SH-SY5Y (cell line): ENCODE data around the gene PLXNB3.

Experiments used
- GATA2 ChIP-seq: IDR thresholded peaks from 2 replicates; pipeline ENCODE4 v1.6.1; 2011; ENCODE audit warnings: mild to moderate bottlenecking, low read depth, low read length
- GATA3 ChIP-seq: IDR thresholded peaks from 2 replicates; pipeline ENCODE4 v1.6.1; 2011; ENCODE audit warnings: low read depth, mild to moderate bottlenecking, low read length, moderate library complexity

The PLXNB3 gene

GRCh38 chrX:153800177-153800722 lies 36.2 kb downstream of the PLXNB3 start:
- TF ChIP-seq GATA2, result no peak
- TF ChIP-seq GATA3, result no peak

GRCh38 chrX:153800746-153801145 lies 36.7 kb downstream of the PLXNB3 start:
- TF ChIP-seq GATA3 (no peak), GATA2 (no peak)

- TF ChIP-seq GATA3 (no peak), GATA2 (no peak)
Measured at GRCh38 chrX:153801669-153802068, 37.6 kb downstream of the PLXNB3 start.

- no peak for TF ChIP-seq GATA2
- TF ChIP-seq GATA3, result no peak
Measured at GRCh38 chrX:153802513-153803045, 38.5 kb downstream of the PLXNB3 start.

GRCh38 chrX:153803211-153804099 lies 39.4 kb downstream of the PLXNB3 start:
- TF ChIP-seq GATA2 (no peak), GATA3 (no peak)

GRCh38 chrX:153804100-153804595 lies 40.1 kb downstream of the PLXNB3 start:
- TF ChIP-seq GATA2 (no peak), GATA3 (no peak)

GRCh38 chrX:153804621-153805020 lies 40.6 kb downstream of the PLXNB3 start:
- TF ChIP-seq GATA3 (no peak), GATA2 (no peak)

GRCh38 chrX:153805436-153805835 lies 41.4 kb downstream of the PLXNB3 start:
- TF ChIP-seq GATA2, result no peak
- TF ChIP-seq GATA3, result no peak

GRCh38 chrX:153806999-153807575 lies 43.0 kb downstream of the PLXNB3 start:
- no peak for TF ChIP-seq GATA2
- no peak for TF ChIP-seq GATA3

- TF ChIP-seq GATA3 (no peak), GATA2 (no peak)
Measured at GRCh38 chrX:153807976-153808375, 43.9 kb downstream of the PLXNB3 start.

- TF ChIP-seq GATA3, result no peak
- TF ChIP-seq GATA2, result no peak
Measured at GRCh38 chrX:153812220-153812619, 48.2 kb downstream of the PLXNB3 start.

- TF ChIP-seq GATA2 (no peak), GATA3 (no peak)
Measured at GRCh38 chrX:153813161-153813560, 49.1 kb downstream of the PLXNB3 start.

- TF ChIP-seq GATA3 (no peak), GATA2 (no peak)
Measured at GRCh38 chrX:153814591-153815315, 50.7 kb downstream of the PLXNB3 start.

- TF ChIP-seq GATA3 (no peak), GATA2 (no peak)
Measured at GRCh38 chrX:153816831-153817690, 53.0 kb downstream of the PLXNB3 start.
